DLD1 (cell line): ENCODE results near the gene OR4E2.
"Not testable (repeated sequence)": the region's sequence is repeated elsewhere in the genome, so short reads cannot be mapped to it uniquely, and the experiment has no call there.

Experiments used
- in situ Hi-C: cut with HindIII; loops from 2 replicates; pipeline ENCODE4 v1.10.0; 2017; ENCODE audit warnings: low sequenced_read_pairs

The OR4E2 gene, protein sequence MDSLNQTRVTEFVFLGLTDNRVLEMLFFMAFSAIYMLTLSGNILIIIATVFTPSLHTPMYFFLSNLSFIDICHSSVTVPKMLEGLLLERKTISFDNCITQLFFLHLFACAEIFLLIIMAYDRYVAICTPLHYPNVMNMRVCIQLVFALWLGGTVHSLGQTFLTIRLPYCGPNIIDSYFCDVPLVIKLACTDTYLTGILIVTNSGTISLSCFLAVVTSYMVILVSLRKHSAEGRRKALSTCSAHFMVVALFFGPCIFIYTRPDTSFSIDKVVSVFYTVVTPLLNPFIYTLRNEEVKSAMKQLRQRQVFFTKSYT

DNA sequence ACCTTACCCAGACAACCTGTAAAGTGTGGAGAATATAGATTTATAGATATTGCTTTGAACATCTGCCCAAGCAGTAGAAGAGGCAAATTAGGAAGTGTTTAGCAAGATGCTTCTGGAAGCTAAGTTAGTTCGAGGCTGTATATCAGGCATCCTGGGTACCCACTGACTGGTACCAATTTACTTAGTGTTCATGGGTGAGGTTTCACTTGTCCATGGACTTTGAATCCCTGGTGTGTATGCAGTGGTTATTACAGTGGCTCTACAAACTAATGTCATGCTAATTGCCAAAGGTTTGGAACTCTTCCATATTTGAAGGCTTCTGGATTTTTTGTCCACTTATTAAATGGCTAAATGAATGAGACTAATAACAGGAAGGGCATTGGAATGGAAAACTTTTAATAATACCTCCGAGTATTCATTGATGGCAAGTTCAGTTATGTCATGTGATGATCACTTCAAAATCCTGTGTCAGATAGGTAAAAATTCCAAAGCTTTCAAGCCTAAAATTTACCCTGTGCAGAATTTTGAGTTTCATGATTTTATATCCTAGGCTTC lies at the start of gene OR4E2:
Gene OR4E2 (plus strand): TSS at position 505 of the 555 bp plus-strand sequence. CDS start 11,248 bp downstream, outside the sequence.
- in situ Hi-C loops, result no loop called here

DNA sequence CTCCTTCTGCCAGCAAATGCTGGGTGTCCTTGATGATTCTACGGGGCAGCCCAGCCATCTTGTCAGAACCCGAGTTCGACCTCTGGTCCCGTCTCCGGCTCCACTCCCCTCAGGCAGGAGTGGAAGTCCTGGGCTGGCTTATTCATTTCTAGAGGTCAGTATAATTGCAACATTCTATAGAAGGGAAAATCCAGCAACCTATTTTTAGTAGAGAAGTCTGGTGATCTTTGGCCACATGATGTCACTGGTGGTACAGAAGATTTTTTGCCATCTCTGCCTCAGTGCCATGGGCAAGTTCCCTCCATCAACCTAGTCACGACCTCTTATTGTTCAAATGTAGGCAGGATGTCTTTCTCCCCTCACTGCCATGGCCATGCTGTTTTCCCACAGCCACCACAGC lies 41.3 kb upstream of the OR4E2 start:
- in situ Hi-C loops, result no loop called here

DNA sequence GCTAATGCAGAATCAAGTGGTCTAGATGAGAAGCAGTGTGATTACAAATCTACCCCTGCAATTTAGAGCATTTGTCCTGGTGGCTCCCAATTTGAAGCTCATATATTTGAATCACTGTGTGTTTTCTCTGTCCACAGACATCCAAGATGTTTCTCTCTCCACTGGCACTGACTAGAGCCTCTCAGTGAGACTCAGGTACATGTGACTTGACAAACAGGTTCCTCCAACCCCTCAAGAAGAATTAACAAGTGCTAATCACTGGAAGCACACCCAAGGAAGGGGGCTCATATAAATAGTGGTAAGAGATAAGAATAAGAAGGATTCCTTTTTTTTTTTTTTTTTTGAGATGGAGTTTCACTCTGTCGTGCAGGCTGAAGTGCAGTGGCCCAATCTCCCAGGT lies 39.4 kb upstream of the OR4E2 start:
- in situ Hi-C loops, result no loop called here

DNA sequence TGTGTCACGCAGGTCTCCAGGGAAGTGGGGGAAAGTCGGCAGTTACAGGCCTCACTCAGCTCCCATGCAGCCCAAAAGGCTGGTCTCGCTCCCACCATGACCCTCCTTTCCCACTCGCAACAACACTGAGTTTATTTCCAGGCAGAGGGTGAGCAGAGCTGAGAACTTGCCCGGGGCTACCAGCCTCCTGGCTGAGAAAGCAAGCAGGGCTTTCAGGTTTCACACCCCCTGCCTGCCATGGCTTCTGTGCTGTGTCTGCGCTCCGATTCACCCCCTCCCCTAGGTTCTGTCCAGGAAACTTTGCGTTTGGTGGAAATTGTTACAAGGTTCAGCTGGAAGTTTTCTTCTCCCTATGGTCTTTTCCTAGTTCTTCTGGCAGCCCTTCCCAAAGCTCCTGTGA lies 36.0 kb upstream of the OR4E2 start:
- in situ Hi-C loops, result no loop called here

DNA sequence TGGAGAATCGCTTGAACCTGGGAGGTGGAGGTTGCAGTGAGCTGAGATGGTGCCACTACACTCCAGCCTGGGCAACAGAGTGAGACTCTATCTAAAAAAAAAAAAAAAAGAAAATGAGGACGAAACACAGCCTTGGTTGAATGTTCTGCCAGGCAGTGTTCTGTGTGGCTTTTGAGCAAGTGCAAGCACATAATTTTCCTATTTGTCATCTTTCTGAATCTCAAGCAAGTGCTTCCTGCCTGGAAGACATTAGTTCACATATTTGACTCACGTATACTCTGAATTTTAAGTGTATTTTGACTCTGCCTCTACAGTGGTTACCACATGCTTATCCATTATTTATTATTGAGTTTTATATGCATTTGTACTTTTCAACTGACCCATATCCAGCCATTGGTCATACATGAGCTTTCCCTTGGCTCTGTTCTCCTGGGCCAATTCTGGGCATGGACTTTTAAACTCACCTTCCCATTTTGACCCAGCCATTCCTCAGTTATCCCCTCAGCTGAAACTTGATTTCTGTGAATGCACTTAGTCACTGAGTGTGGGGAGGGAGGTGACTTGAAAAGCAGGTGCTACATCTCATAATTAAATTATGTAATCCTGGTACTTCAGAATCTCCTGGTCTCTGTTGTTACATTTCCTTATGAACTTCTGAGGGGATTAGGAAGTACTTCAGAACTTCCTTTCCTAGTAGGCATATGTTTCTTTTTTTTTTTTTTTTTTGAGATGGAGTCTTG lies 27.0 kb upstream of the OR4E2 start:
- in situ Hi-C loops, result no loop called here

DNA sequence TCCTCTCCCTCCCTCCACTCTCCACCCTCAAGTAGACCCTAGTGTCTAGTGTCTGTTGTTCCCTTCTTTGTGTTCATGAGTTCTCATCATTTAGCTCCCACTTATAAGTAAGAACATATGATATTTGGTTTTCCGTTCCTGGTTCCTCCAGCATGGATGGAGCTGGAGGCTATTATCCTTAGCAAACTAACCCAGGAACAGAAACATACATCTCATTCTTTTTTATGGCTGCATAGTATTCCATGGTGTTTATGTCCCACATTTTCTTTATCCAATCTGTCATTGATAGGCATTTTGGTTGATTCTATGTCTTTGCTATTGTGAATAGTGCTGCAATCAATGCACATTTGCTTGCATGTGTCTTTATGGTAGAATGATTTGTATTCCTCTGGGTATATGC lies 23.1 kb upstream of the OR4E2 start:
- in situ Hi-C loops, result not testable (repeated sequence)

DNA sequence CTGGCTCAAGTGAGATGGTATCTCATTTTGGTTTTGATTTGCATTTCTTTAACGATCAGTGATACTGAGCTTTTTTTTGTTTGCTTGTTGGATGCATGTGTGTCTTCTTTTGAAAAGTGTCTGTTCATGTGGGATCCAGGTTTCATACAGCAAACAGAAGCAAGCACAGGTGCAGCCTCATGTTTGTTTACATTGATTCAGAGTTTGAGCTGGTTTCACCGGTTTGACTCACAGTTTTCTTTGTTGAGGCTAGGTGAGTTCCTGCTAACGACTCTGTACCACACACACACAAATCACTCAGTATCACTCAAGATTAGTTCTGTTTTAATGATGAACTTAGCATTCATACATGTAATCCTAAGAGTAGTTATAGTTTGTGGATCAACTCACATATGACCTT lies 22.6 kb upstream of the OR4E2 start:
- in situ Hi-C loops, result no loop called here

DNA sequence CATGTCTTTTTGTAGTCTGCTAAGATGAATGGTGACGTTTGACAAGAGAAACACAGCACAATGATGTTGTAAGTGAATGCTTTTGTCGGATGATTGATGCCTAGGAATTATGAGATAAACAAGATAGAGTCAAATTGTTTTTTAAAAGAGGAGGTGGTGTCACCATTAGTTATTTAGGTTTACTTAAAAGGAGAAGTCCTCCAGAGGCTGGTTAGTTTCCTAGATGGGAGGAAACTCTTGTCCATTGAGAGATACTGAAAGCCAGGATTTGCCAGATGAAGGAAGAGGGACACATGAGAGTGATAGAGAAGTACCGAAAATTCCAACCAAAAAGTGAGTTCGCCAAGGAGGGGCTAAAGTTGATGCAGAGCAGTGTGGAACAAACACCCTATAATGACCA lies 18.8 kb upstream of the OR4E2 start, which contains the start of gene OR10G2:
Gene OR10G2 (minus strand): TSS at position 101 of the 400 bp plus-strand sequence. CDS start 98 bp downstream, at position 3.
- in situ Hi-C loops, result no loop called here

DNA sequence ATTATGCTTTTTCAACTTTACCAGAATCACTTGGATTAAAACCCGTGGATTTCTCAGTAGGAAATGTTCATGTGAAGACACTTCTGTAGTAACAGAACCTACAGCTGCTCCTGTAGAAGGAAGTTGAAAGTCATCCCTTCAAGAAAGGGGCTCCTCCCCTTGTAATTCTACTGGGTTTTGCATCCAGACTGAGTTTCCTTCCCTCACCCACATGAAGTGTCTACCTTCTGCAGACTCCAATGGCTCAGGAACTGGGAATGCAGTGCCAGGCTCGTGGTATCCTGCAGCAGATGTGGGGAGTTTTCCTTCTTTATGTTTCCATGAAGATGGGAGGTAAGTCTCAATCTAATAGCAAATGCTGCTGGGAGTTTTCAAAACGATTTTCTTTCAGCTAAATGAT lies 11.0 kb upstream of the OR4E2 start:
- in situ Hi-C loops, result no loop called here

DNA sequence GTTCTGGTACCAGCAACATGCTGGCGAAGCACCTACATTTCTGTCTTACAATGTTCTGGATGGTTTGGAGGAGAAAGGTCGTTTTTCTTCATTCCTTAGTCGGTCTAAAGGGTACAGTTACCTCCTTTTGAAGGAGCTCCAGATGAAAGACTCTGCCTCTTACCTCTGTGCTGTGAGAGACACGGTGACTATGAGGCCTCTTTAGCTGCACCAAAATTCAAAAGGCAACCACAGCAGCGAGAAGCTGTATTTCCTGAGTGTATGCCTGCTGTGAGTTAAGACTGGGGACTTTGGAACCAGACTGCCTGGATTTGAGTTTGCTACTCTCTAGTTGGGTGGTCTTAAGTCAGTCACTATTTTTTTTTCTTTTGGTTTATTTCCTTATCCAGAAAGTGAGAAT lies 10.2 kb upstream of the OR4E2 start:
- in situ Hi-C loops, result no loop called here

DNA sequence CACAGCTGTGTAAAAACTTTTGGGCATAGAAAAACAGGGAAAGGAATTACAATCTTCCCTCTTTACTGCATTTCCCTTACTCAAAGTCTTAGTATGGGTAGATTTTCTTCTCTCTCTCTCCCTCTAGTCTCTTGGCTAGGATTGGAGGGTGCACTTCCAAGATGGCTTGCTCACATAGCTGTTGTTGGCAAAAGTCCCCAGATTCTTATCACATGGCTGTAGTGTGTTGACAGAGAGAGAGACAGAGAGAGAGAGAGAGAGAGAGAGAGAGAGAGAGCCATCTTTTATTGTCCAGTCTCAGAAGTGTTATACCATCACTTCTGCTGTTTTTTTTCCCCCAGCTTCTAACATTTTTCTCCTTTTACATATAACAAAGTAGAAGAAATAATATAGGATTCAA lies 6.3 kb upstream of the OR4E2 start:
- in situ Hi-C loops, result no loop called here

DNA sequence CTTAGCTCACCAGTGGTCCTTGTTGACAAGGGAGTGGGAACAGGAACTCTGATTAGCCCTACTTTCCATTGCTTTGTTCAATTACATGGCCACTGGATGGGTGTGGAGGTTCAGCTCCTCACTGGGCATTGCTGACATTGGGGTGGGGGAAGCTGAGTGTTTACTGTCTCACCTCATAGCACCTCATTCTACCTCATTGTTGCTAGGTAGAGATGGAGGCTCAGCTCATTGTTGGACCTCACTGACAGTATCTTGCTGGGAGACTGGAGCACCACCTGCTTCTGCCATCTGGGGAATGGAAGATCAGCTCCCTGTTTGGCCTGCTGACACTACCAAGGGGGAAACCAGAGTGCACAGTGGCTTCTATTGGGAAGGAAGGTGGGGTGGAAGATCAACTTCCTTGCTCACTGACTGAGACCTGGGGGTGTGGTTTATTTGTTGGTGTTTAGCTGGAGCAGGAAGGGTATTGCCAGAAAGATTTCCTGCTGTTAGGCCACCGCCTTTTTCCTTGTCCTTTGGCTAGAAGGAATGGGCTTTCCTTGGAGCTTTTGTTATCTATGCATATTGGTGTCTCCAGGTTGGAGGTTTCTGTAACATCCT lies 1.3 kb upstream of the OR4E2 start:
- in situ Hi-C loops, result no loop called here

DNA sequence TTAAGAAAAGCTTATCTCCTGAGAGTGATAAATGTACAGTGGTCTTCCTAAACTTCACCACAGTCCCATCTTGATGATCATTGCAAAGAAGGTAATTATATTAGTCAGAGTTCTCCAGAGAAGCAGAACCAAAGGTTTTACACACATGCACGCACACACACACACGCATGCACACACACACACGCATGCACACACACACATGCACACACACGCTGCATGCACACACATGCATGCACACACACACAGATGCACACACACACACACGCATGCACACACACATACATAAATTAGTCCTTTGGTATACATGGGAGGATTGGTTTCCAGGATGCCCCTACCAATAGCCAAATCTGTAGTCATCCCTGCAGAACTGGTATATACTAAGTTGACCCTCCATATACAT lies 580 bp downstream of the OR4E2 start:
- in situ Hi-C loops, result no loop called here

DNA sequence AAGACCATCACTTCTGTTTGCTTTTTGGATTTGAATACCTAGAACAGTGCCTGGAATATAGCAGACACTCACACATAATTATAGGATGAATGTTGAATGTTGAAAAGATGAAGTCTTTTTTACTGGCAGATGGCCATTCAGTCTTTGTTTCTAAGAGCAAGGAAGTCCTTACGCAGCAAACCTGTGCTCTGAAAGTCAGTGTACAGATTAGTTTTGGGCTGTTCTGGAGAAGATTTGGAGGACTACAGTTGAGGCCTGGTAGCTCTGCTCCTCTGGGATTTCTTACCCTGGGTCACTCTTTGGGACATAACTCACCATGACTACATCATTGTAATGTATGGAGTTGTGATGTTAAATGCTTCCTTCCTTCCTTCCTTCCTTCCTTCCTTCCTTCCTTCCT lies 3.3 kb downstream of the OR4E2 start:
- in situ Hi-C loops, result no loop called here

DNA sequence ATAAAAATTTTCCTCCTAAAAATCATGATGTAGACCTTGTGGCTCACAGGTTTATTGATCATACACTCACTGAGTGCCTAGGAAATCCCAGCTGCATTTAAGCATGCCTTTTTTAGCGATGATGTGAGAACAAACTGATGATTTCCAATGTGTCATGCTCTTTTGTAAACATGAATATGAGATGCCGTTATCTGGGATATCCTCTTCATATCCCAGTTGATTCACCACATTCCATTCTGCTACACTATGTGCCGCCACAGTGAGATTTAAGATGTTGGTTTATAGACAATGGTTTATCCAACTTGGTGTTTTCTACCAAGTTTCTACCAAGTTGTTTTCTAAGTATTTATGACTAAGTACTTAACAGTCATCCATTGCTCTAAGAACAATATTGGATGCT lies 14.7 kb downstream of the OR4E2 start:
- in situ Hi-C loops, result no loop called here

DNA sequence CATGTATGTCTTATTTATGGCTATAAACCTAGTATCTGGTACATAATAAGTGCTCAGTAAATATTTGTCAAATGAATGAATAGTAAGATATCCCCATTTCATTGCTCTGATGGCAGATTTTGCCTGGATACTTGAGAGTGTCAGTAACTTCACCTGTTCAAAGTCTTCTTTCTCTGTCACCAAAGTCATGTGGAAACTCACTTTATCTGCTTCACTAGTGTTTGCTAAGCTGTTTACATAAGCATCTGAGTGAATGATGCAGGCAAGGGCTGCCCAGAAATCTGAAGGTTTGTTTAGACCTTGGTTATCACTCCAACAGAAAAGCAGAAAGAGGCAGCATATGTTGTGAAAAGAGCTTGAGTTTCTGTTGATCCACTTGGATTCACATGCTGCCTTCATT lies 15.6 kb downstream of the OR4E2 start:
- in situ Hi-C loops, result no loop called here

DNA sequence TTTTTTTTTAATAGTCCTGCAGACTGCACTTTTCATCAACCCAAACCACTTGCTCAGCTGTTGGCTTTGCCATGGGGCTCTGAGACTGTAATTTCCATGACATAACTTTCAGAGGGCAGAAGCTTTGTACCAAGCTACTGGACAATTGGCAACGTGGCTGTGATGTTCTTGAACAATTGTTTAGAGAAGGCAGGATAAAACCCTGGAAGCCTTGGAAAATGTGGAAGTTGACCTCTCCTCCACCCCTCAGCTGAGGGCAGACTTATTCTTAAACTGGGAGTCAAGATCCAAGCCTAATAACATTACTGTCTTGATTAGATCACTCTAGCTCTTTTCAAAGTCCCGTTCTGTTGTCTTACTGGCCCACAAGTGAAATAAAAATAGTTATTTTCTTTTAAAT lies 17.7 kb downstream of the OR4E2 start:
- in situ Hi-C loops, result no loop called here

DNA sequence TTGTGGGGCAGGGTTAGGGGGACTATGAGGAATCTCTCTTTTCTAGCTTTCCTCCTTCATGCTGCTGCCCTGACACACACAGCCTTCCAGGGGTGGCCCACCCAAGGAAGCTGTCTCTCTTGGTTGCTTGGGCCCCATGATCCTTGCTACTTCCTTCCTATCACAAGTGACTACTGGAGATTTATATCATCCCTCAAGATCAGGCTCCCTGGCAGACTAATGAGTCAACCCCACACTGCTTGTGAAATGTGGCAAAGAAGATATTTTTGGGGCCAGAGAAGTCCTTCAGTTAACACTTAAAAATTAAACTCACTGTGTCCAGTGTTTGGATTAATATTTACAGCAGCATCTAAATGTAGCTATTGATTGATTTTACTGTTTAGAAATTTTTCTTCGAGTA lies 18.5 kb downstream of the OR4E2 start:
- in situ Hi-C loops, result no loop called here

DNA sequence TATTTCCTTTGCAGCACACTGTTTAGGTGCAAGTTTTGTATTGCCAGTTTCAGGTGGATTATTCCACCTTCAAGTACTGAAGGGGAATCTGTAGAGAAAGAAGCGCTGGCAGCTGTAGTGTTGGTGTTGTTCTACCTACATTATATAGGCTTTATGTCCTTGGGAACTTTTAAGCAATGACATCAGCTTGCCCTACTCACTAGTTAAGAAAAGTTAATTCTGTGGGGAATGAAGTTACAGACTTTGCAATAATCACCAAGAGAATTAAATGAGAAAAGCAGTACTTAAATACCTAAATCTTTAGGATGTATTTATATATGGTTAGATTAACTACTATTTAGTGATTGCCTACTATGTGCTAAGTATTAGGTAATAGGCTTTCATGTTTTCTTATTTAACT lies 20.1 kb downstream of the OR4E2 start, which contains the start of gene OR4E1:
Gene OR4E1 (minus strand): TSS at position 101 of the 400 bp plus-strand sequence. CDS start 2,883 bp downstream, outside the sequence.
- in situ Hi-C loops, result no loop called here

DNA sequence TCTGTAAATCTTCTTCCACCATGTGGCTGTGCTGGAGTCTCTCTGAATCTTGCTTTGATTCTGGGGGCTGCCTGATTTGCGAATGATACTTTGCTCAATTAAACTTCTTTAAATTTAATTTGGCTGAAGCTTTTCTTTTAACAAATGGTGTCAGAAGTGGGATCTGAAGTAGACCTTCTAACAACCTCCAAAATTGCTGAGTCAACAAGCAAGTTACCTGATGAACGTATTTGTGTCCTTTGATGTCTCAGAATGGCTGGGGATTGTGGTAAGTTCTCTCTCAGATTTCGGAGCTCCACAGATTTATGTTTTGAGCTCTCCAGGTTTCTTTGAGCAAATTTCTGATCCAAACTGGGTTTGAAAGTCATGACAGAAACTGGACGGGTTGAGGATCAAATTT lies 21.9 kb downstream of the OR4E2 start:
- in situ Hi-C loops, result no loop called here

DNA sequence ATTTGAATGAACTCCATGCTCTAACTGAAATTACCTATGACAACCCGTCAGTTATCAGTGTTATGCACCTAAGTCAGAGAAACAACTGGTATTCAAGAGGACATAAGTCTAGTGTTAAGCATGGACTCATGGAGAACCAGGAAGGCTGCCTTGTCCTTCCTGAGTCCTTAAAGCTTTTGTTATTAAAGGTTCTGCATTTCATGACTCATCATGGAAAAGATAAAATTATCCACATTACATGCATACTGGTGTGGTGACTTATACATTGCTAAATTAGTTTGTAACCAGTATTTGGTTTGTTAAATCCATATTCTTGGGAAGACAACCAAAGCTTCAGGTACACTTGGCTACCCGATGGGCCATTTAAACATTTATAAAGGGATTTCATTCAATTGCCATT lies 26.4 kb downstream of the OR4E2 start:
- in situ Hi-C loops, result no loop called here

DNA sequence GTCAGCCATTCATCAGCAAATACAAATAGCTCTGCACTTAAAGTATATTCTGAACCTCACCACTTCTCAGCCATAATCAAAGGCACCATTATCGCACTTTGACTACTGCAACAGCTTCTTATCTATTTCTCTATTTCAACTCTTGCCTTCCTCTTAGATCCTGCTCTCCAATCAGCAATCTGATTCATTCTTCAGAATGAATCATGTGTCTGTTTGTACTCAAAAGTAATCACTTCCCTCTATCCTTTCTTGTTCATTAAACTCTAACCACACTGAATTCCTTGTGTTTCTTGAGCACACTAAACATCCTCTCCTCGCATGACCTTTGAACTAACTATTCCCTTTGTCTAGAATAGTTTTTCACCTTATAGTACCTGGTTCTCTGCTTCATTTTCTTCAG lies 32.8 kb downstream of the OR4E2 start:
- in situ Hi-C loops, result no loop called here
